Keratinocyte (primary cell): ENCODE measurements around the gene TMEM74B.

Experiments
- EZH2 ChIP-seq: IDR thresholded peaks from one replicate; pipeline ENCODE4 v1.6.1; 2012; ENCODE audit warnings: inconsistent platforms, mild to moderate bottlenecking, low read length, moderate library complexity
- TF ChIP-seq, protein P1 (sequence below), 3 experiments: IDR thresholded peaks in 1 of 3; conservative IDR thresholded peaks in 1 of 3; optimal IDR thresholded peaks in 1 of 3; 2 replicates in 2 of 3; 3 replicates in 1 of 3; pipeline versions ENCODE3 to v1.5.1; 2011; ENCODE audit warnings: low read length in 3 of 3, mild to moderate bottlenecking in 3 of 3, moderate library complexity in 2 of 3, control low read depth in 1 of 3, inconsistent platforms in 1 of 3; ENCODE audit not compliant: insufficient read depth in 2 of 3; ENCODE audit errors: extremely low read depth in 1 of 3

DNA sequence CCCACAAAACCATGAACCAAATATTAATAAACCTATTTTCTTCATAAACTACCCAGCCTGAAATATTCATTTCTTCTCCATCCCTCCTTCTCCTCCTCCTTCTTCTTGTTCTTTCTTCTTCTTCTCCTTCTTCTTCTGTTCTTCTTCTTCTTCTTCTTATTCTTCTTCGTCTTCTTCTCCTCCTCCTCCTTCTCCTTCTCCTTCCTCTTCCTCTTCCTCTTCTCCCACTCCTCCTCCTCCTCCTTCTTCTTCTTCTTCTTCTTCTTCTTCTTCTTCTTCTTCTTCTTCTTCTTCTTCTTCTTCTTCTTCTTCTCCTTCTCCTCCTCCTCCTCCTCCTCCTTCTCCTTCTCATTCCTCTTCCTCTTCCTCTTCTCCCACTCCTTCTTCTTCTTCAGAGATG, 5.0 kb upstream of the TMEM74B start:
- TF ChIP-seq, protein P1, sequence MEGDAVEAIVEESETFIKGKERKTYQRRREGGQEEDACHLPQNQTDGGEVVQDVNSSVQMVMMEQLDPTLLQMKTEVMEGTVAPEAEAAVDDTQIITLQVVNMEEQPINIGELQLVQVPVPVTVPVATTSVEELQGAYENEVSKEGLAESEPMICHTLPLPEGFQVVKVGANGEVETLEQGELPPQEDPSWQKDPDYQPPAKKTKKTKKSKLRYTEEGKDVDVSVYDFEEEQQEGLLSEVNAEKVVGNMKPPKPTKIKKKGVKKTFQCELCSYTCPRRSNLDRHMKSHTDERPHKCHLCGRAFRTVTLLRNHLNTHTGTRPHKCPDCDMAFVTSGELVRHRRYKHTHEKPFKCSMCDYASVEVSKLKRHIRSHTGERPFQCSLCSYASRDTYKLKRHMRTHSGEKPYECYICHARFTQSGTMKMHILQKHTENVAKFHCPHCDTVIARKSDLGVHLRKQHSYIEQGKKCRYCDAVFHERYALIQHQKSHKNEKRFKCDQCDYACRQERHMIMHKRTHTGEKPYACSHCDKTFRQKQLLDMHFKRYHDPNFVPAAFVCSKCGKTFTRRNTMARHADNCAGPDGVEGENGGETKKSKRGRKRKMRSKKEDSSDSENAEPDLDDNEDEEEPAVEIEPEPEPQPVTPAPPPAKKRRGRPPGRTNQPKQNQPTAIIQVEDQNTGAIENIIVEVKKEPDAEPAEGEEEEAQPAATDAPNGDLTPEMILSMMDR (optimal IDR thresholded peaks at IDR 0.05 in 1 of 3, IDR thresholded peaks at IDR 0.05 in 1 of 3, conservative IDR thresholded peaks at IDR 0.05 in 1 of 3; ENCODE audit: extremely low read depth in 1 of 3, insufficient read depth in 2 of 3, low read length in 3 of 3), result no peak
- no peak for TF ChIP-seq EZH2
